Bronchial epithelial cell (primary cell): ENCODE data around the gene CEL. TPM values are rescaled to one million over a fixed set of nuclear protein-coding genes. Genes with fewer than 3 reads are reported as not detected.
A peak's percentile ranks its signal among the peaks of the same experiment; 100 is the strongest.

ENCODE experiments used
- DNase-seq: peaks from one replicate; pipeline ENCODE4 v3.0.0-alpha.2; 2010; ENCODE audit warnings: low read depth
- FAIRE-seq: peaks from 2 replicates; lab custom pipeline; 2011; peaks lifted over from hg19 to GRCh38; lab: Jason Lieb, UNC
- H3K27me3 ChIP-seq: 2 replicates; pipeline ENCODE4 v1.5.1; 2011; ENCODE audit warnings: low read length; ENCODE audit not compliant: control insufficient read depth, insufficient read depth
- H3K36me3 ChIP-seq: 2 replicates; pipeline ENCODE4 v1.5.1; 2011; ENCODE audit warnings: low read length; ENCODE audit not compliant: control insufficient read depth, insufficient read depth
- H3K4me3 ChIP-seq: 2 replicates; pipeline ENCODE4 v1.5.1; 2011; ENCODE audit warnings: mild to moderate bottlenecking, low read depth, low read length, control low read depth
- total RNA-seq: library from RNA; depleted of rRNA; stranded (reverse); fragments of >200 nt; gene quantifications from 2 replicates; pipeline ENCODE4 v1.2.1, GENCODE V29; 2014
- TF ChIP-seq, protein P1 (sequence below): IDR thresholded peaks from 2 replicates; pipeline ENCODE4 v1.5.1; 2011; ENCODE audit warnings: mild to moderate bottlenecking, moderate library complexity, low read length, control low read depth, inconsistent platforms; ENCODE audit not compliant: insufficient read depth, severe bottlenecking

CEL gene
- total RNA-seq, 1 donor from 2014 or later = 0.53 TPM

DNA sequence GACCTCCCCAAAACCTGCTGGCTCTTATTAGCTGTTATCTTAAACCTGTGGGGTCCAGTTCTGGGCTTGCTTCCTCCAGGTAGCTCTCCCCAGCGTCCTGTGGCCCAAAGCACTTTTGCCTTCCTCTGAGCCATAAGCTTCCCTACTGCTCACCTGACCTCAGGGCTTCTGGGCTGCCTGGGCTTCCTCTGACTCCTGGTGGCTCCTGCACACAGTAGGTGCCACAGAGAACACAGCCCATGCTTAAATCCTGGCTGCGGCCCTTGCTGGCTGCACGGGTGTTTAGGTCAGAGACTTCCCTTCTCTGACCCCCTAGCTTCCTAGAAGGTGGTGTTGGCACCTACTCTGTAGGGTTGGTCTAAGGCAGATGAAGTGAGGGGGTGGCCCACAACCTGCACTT, 56.8 kb downstream of the CEL start:
- peaks cover 16% of the 10 kb centered on the region for H3K36me3 ChIP-seq
- TF ChIP-seq, protein P1, sequence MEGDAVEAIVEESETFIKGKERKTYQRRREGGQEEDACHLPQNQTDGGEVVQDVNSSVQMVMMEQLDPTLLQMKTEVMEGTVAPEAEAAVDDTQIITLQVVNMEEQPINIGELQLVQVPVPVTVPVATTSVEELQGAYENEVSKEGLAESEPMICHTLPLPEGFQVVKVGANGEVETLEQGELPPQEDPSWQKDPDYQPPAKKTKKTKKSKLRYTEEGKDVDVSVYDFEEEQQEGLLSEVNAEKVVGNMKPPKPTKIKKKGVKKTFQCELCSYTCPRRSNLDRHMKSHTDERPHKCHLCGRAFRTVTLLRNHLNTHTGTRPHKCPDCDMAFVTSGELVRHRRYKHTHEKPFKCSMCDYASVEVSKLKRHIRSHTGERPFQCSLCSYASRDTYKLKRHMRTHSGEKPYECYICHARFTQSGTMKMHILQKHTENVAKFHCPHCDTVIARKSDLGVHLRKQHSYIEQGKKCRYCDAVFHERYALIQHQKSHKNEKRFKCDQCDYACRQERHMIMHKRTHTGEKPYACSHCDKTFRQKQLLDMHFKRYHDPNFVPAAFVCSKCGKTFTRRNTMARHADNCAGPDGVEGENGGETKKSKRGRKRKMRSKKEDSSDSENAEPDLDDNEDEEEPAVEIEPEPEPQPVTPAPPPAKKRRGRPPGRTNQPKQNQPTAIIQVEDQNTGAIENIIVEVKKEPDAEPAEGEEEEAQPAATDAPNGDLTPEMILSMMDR = no peak
- H3K27me3 ChIP-seq = no peaks in the 10 kb centered on the region
- no peak for FAIRE-seq
- H3K4me3 ChIP-seq = no peak overlapping the region
- no peak for DNase-seq

- TF ChIP-seq, protein P1 = no peak
- Histone ChIP-seq H3K4me3 (peak overlapping the region; percentile 64), H3K36me3 (peaks cover 14% of the 10 kb centered on the region), H3K27me3 (no peaks in the 10 kb centered on the region)
- DNase-seq (no peak), FAIRE-seq (no peak)
These were observed 57.5 kb downstream of the CEL start for GRCh38 chr9:133119103-133119845.

GRCh38 chr9:133119846-133120500, 58.2 kb downstream of the CEL start:
- Histone ChIP-seq H3K36me3 (peaks cover 10% of the 10 kb centered on the region), H3K4me3 (peak overlapping the region; percentile 64), H3K27me3 (no peaks in the 10 kb centered on the region)
- FAIRE-seq (no peak), DNase-seq (peak; percentile 41)
- TF ChIP-seq, protein P1 = no peak

DNA sequence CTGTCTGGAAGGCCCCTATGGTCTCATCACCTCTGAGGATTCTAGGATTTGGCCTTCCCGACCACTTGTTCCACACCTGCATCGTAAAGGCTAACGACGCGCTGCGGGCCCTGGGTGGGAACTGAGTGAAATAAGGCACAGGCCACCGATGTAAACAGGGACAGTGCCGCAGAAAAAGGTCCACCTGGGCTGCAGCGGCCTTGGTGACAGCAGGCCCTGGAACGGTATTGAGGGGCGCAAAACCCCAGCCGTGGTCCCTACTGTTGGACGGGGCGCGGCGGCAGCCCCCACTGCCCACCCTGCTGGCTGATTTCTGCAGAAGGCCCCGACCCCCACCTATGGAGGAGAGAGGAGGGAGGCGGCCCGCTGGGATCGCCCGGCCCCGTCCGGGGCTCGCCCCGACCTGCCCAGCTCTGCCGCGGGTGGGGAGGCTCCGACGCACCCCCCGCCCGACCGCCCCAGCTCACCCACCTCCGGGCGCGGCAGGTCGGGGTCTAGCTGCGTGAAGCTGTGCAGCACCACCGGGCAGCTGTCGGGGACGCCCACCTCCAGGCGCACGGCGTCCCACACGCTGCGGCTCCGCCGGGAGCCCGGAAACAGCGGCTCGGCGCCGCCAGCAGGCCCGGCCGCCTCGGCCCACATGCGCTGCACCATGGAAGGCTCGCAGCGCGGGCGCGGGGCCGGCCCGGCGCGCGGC, 58.9 kb downstream of the CEL start:
- H3K4me3 ChIP-seq = peak overlapping the region; percentile 64
- peaks cover 10% of the 10 kb centered on the region for H3K36me3 ChIP-seq
- no peaks in the 10 kb centered on the region for H3K27me3 ChIP-seq
- TF ChIP-seq, protein P1 = no peak
- no peak for FAIRE-seq
- no peak for DNase-seq

Other genes with a start within 250 kb of the CEL start
- 0.26 TPM in 1 of 2 replicates, not detected in the other for gene AK8, start 183.7 kb upstream of the CEL start, total RNA-seq
- gene SPACA9, start 183.1 kb upstream of the CEL start, total RNA-seq = 0.79 and 2.3 TPM in 2 replicates
- 20.8 and 22.3 TPM in 2 replicates for gene TSC1, start 117.4 kb upstream of the CEL start, total RNA-seq
- not detected in 2 replicates for gene GFI1B, start 83.3 kb upstream of the CEL start, total RNA-seq
- gene GTF3C5, start 31.0 kb upstream of the CEL start, total RNA-seq = 29.7 and 31.4 TPM in 2 replicates
- gene RALGDS, start 59.3 kb downstream of the CEL start, total RNA-seq = 18.7 and 21.1 TPM in 2 replicates
- gene GBGT1, start 101.9 kb downstream of the CEL start, total RNA-seq = 1.0 and 1.1 TPM in 2 replicates
- gene OBP2B, start 147.3 kb downstream of the CEL start, total RNA-seq = not detected in 2 replicates
- 1.8 and 1.9 TPM in 2 replicates for gene ABO, start 213.2 kb downstream of the CEL start, total RNA-seq